Measurements from ENCODE around the gene MBNL1. TPM values are rescaled to one million over a fixed set of nuclear protein-coding genes. Genes with fewer than 3 reads are reported as not detected.

The MBNL1 gene
- total RNA-seq, 1 donor from 2014 or later, result 178 TPM

DNA sequence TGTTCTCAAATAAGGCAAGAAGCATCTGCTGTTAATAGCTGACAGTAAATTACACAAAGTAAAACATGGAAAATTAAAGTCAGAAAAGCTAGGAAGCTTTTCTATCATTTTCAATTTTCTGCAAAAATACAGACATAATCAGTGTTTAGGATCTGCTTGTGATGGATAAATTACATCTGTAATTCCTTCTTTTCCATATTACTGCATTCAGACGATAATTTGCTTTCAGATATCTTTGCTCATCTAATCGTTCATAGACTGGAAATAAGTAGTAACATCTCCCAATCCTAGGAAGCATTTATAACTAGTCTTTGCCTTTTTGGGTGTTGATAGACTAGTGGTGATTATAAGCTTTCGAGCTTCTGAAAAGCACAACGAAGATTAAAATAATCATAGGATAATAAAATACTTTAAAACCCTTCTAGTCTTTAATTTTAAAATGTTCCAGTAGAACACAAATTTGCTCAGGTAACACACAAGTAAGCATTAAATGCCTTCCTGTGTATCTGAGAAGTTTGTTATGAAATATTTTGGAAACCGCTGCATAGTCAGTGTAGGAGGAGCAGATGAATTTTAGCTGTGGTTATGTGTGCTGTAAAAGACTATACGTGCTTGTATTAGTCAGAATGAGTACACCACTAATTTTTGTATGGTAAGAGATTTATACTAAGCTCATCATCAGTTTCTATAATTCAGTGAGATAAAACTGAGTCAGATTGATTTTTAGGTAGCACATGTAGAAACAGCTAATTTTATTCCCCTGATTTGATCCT lies 41.0 kb downstream of the MBNL1 start:
- intact Hi-C loops (cut with DNase I), result loop anchor here (10.0 kb wide), 1 partner anchor 135 kb away; no protein-coding TSS in a partner anchor
- DNase-seq (ENCODE audit: low spot score), result no peak

DNA sequence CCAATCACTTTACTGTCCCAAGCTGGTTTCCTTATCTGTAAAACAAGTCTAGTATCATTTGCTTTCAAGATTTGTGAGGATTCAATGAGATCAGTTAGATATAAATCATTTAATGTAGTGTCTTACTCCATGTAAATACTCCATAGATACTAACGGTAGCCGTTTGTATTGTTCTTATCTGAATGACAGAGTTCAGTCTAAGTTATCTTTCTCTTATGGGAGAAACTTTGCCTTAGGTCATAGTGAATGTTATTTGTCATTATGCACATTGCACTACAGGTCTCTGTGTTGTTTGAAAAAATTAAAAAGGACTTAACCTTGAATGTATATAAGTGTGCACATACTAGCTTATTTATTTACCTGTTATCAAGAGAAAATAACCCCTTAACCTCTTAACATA lies 44.7 kb downstream of the MBNL1 start:
- intact Hi-C loops (cut with DNase I), result no loop called here
- no peak for DNase-seq (ENCODE audit: low spot score)

DNA sequence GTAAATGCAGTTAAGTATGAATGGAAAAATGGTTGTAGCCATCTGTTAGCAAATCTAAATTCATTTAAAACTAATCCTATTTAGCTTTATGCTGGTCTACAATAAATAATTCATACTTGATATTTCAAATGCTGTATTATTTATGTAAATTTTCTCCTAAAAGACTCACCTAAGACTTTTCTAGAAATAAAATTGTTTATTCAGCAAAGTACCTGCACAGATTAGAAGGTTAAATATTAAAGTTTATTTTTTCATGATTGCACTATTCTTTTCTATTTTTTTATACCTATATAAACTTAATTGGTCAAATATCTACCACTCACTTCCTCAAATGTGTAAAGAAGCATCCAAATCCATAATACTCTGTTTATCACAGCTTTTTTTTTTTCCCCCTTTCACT lies 45.2 kb downstream of the MBNL1 start:
- DNase-seq (ENCODE audit: low spot score), result no peak
- intact Hi-C loops (cut with DNase I), result no loop called here

DNA sequence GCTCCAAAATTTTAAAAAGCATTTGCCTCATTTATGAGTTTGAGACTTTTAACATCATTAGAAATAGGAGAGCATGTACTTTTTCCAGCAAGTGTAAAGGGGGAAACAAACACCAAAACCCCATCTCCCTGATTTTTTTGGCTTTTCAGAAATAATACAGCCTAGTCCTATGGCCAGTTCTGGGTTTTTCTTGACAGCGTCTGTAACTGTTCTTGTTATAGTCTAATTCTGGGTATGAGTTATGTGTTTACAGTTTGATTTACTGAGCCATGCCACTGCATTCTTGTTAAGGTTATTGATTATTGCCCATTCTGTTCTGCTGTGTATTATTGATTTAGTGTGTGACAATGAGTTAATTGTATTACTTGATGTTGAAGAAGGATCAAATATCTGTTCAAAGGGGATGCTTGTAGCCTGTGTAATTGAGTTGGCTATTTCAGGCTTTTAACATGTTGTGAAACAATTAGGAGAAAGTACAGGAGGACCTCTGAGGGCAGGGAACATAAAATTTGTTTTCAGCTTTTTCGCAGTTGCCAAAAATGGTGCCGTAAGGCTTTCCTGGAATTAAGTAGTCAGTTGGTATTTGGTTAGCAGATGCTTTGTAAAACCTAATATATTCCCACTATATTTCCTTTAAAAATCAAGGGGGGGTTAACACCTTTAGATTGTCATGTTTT lies 46.1 kb downstream of the MBNL1 start:
- DNase-seq (ENCODE audit: low spot score), result no peak
- intact Hi-C loops (cut with DNase I), result loop anchor here (5.0 kb wide), 1 partner anchor 48 kb away; the partner anchor contains the start of gene MBNL1

DNA sequence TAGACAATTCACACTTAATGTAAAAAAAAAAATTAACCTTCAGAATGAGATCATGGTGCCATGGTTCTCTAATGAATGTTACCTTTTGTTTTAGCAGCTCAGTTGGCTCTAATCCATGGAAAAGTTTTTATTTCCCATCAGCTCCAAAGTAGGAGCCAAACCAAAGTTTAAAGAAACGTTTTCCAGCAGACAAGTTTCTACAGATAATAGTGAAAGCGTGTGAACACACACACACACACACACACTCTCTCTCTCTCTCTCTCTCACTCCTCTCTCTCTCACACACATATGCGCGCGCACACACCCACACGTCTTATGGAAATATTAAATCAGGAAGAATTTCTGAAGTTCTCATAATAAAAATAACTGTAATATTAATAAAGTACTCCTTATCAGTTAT lies 46.9 kb downstream of the MBNL1 start:
- no peak for DNase-seq (ENCODE audit: low spot score)
- intact Hi-C loops (cut with DNase I), result loop anchor here (5.0 kb wide), 1 partner anchor 48 kb away; the partner anchor contains the start of gene MBNL1

DNA sequence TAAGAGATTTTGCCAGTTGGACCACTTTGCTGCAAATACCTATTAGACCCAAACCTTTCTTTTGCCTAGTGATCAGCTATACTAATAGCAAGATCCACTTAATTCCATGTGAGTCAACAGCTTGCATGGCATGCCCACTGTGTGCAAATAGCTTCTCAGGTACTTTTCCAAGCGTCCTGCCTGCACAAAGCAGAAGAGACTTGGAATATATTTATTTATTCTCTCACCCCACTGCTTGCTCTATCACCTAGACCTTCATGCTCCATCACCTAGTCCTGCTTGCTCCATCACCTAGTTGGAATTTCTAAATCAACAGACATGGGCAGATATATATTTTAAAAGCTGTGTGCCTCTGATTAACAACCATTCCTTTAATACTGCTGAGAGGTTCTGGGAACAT lies 47.6 kb downstream of the MBNL1 start:
- intact Hi-C loops (cut with DNase I), result loop anchor here (5.0 kb wide), 1 partner anchor 49 kb away; the partner anchor contains the start of gene MBNL1
- DNase-seq (ENCODE audit: low spot score), result no peak

DNA sequence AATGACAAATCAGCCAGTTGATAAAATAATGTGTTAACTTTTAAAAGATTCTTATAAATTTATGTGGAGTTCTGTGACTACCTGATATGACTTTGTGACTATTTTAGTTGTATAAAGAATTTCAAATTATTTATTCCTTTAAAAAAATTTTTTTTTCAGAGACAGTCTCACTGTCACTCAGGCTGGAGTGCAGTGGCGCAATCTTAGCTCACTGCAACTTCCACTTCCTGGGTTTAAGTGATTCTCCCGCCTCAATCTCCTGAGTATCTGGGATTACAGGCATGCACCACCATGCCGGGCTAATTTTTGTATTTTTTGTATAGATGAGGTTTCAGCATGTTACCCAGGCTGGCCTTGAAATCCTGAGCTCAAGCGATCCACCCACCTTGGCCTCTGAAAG lies 48.5 kb downstream of the MBNL1 start:
- DNase-seq (ENCODE audit: low spot score), result no peak
- intact Hi-C loops (cut with DNase I), result loop anchor here (5.0 kb wide), 1 partner anchor 50 kb away; the partner anchor contains the start of gene MBNL1

DNA sequence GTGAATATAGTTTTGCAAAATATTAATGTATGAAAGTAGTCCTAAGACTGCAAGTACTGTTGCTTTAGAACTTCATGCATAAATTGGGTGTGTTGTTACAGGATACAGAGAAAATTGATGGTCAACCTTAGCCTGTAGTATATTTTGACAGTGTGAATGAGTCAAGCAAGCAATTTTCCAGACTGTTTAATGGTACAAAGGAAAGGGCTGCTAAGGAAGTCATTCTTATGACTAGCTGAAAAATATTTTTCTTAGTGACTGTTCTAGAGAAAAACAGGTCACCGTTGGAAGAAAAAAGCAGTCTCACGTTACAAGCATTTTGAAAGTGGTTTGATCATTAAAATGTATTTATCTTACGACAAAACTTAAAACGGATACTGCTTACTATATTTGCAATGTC lies 49.2 kb downstream of the MBNL1 start:
- no peak for DNase-seq (ENCODE audit: low spot score)
- intact Hi-C loops (cut with DNase I), result loop anchor here (5.0 kb wide), 1 partner anchor 51 kb away; the partner anchor contains the start of gene MBNL1

DNA sequence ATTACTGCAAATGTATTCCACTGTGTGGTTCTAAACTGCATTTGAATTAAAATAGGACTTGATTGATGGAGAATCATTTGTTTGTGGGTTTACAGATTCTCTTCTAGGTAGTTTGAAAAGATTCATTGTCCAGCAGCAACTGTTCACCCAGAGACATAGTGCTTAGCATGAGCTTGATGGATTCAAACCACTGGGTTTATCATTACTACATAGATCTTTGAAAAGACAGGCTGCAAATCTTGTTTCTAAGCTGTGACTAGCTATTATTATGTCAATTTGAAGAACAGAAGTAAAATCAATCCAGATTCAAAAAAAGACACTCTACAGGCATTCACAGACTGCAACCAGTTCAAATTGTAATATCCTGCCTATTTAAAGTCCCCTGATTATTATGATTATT lies 49.8 kb downstream of the MBNL1 start:
- intact Hi-C loops (cut with DNase I), result loop anchor here (5.0 kb wide), 1 partner anchor 51 kb away; the partner anchor contains the start of gene MBNL1
- DNase-seq (ENCODE audit: low spot score), result no peak

DNA sequence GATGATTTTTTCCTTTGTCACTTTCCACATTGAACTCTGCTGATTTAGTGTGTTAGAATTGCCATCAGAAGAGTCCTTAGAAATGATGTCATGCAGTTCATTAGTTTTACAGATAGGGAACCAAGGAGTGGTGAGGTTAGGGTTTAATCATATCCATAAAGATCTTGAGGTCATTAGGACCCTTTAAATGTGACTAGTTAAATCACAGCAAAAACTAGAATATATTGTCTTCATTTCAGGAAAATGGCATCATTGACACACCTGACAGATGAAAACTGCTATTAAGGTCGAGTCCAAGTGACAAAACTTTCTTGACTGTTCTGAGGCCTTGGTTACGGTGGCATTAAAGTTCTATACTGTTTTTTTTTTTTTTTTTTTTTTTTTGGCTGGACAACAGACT lies 50.5 kb downstream of the MBNL1 start:
- no peak for DNase-seq (ENCODE audit: low spot score)
- intact Hi-C loops (cut with DNase I), result loop anchor here (5.0 kb wide), 1 partner anchor 52 kb away; the partner anchor contains the start of gene MBNL1

DNA sequence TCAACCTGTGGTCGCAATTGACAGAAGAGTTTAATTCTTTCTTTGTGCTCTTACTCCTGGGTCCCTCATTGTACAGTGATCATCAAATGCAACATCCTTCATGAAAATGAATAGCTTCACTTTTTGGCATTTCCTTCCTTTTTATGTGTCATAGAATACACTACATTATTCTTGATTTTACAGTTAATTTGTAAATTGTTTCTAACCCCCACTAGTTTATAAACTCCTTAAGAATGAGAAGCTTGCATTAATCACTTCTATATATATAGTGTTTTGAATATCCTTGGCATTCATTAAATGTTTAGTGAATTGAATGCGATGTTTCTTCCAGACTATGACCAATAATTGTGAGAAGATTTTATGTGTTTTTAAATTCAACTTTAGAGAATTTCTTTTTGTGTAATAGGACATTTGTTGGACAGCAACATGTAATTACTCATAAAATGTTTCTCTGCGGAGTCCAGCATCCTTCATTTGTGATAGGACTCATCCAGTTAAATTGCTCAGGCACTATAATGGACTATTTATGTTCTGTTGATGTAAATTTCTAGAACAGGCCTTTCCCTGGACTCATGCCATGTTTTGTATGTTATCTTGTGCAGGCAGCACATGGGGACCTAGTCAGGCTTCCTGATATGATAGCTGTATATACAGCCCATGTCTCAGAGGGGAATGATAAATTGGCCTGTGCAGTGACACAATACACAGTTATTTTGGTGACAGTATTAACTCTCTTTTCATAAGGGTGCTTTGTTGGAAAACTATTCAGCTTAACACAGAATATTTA lies 51.3 kb downstream of the MBNL1 start:
- DNase-seq (ENCODE audit: low spot score), result no peak
- intact Hi-C loops (cut with DNase I), result loop anchor here (5.0 kb wide), 1 partner anchor 53 kb away; the partner anchor contains the start of gene MBNL1

DNA sequence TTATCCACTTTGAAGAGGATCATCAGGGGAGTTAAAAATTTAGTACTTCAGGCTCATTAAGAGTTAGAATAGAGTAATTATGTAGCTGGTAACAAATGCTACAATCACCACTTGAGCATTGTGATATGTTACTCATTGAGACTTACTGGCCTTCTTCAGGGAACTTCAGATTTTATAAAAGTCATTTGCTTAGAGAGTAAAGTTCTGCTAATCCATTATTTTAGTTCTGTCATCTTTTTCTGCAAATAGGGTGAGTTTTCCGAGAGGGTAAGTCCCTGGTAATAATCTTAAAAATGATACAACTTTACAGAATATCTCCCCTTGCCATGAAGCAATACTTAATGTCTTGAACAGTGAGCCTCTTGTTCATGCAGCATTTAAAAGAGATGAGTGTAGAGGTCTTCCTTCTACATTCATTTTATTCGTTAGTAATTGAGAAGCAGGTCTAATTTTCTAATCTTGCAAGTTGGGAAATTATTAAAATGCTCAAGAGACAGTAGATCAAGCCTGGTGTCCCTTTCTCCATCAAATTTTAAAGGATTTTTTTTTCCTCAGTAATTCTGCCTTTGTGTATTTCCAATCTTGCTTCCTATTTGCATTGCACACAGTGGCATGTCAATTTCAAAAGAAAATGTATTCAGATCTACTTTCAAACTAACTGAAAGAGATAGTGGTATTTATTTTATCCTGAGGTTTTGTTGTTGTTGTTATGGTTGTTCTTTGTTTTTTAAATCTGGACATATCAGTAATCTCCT lies 52.6 kb downstream of the MBNL1 start:
- no peak for DNase-seq (ENCODE audit: low spot score)
- intact Hi-C loops (cut with DNase I), result no loop called here

DNA sequence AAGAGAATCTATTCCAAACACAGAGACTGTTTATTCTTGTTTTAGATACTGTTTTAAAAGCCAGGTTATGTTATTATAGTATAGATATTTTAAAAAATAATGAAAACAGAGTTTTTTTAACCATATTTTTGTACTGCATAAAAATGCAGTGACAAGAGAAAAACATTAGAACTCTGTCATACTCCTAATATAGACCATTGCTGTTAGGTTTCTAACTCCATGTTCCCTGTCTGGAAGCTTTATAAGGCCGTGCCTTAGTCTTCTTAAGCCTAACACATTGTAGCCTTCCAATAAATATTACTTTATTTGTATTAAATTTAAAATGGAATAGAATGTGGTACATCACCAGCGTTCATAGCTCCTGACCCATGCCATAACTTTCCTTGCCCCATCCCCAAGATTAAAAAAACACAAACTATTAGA lies 53.2 kb downstream of the MBNL1 start:
- intact Hi-C loops (cut with DNase I), result no loop called here

DNA sequence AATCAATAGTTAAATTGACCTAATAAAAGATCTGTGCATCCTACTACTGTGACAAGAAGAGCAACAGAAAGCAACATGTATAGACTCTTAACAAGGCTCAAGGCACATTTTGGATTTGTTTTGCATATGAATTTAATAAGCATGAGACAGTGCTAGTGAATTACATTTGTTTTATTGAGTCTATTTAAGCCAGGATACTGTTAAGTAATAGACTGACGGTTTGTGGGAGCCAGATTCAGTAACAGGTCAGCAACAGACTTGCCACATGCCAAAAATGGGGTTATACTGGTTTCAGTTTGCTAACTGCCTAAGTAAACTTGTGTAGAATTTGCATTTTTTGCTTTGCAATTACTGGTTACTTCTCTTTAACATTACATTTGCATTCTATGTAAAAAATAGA lies 54.0 kb downstream of the MBNL1 start:
- intact Hi-C loops (cut with DNase I), result no loop called here
- DNase-seq (ENCODE audit: low spot score), result no peak

More for the DNA sequence above, 53.2 kb downstream of the MBNL1 start:
- DNase-seq (ENCODE audit: low spot score), result no peak

DNA sequence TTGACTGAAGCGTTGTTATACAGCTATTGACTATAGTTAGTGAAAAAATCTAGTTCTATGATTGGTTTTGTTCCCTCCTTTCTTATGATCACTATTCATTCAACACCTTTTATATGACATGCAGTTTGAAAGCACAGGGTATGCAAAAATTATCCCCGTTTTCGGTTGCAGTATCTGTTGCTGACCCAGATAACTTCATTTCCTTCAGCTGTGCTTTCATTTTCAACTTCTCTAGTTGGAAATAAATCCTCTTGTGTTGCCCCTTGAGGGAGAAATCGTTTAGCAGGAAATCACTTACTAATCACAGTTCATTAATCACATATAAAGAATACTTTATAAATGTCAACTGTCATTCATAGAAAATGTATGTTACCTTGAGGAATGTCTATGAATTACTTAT lies 55.1 kb downstream of the MBNL1 start:
- intact Hi-C loops (cut with DNase I), result no loop called here
- DNase-seq (ENCODE audit: low spot score), result no peak

DNA sequence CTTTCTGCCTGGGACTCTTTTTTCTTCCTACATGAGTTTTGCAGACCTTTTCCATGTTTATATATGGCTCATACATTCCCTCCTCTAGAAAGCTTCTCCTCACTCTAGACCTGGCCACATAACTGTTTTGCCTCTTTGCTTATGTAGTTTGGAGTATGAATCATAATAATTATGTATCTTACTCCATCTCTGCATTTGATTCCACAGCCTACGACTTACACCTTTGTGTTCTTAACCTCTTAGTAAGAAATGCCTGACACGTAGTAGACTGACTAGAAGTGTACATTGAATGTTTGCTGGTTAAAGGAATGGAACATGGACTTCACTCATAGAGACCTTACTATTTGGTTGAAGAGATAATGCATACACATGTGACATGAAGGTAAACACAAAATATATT lies 56.4 kb downstream of the MBNL1 start:
- no peak for DNase-seq (ENCODE audit: low spot score)
- intact Hi-C loops (cut with DNase I), result no loop called here

DNA sequence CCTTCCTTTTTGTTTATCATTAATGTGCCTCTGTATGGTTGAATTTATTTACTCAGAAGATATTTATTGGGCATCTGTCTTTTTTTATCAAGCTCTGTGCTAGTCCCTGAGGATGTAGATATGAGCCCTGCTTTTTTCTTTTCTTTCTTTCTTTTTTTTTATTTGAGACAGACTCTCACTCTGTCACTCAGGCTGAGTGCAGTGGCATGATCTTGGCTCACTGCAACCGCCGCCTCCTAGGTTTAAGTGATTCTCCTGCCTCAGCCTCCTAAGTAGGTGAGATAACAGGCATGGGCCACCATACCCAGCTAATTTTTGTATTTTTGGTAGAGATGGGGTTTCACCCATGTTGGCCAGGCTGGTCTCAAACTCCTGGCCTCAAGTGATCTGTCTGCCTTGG lies 58.5 kb downstream of the MBNL1 start:
- intact Hi-C loops (cut with DNase I), result no loop called here
- DNase-seq (ENCODE audit: low spot score), result no peak

DNA sequence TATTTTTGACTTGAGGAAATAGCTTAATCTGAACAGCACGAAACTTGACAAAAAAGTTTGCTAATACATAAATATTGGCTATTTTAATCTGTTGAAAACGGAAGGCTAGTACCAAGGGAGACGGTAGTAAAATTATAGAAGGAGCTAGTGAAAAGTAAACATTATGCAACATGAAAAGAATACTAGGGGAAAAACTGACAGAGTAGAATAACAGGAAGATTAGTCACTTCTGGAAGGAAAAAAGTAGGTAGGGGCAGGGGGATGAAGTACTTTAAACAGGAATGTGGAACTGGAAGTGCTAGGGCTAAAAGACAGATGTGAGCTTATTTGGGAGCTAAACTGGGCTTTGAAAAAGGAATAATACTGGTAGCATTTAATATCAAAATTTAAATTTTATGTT lies 60.1 kb downstream of the MBNL1 start:
- intact Hi-C loops (cut with DNase I), result no loop called here
- no peak for DNase-seq (ENCODE audit: low spot score)

DNA sequence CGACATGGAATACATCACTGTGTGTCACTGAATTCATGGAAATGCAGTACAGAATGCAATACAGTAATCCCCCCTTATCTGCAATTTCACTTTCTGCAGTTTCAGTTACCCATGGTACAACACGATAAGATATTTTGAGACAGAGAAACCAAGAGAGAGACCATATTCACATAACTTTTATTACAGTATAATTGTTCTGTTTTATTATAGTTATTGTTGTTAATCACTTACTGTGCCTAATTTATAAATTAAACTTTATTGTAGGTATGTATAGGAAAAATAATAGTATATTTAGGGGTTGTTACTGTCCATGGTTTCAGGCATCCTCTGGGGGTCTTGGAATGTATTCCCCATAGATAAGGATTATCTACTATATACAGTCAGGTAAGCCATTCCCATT lies 61.8 kb downstream of the MBNL1 start:
- intact Hi-C loops (cut with DNase I), result loop anchor here (1.0 to 5.0 kb wide), 2 partner anchors 52 to 62 kb away; partner anchors contain the start of gene MBNL1
- no peak for DNase-seq (ENCODE audit: low spot score)

Measured in cardiac septum (tissue), 1 donor.